Measurements from ENCODE around the gene POLR3H.
"Not testable (repeated sequence)": the region's sequence is repeated elsewhere in the genome, so short reads cannot be mapped to it uniquely, and the experiment has no call there.

POLR3H gene

GRCh38 chr22:41543854-41544670, at the start of gene POLR3H:
Gene POLR3H, minus strand, starts transcription at chr22:41544470. Its CDS starts 369 bp downstream, at chr22:41544101.
- DNase-seq: peak; percentile 99

GRCh38 chr22:41593336-41593960, 49.2 kb upstream of the POLR3H start:
- DNase-seq: not testable (repeated sequence)

GRCh38 chr22:41589391-41590241, 45.3 kb upstream of the POLR3H start, which contains the start of gene PMM1:
Gene PMM1, minus strand, starts transcription at chr22:41589840. Its CDS starts 35 bp downstream, at chr22:41589805.
- peak; percentile 100 for DNase-seq

- DNase-seq: no peak
These were observed 43.1 kb upstream of the POLR3H start for GRCh38 chr22:41587347-41587723.

- DNase-seq: no peak
These were observed 41.6 kb upstream of the POLR3H start for GRCh38 chr22:41585898-41586297.

- no peak for DNase-seq
These were observed 40.6 kb upstream of the POLR3H start for GRCh38 chr22:41584881-41585280.

GRCh38 chr22:41582694-41583093, 38.4 kb upstream of the POLR3H start:
- no peak for DNase-seq

GRCh38 chr22:41579997-41580355, 35.7 kb upstream of the POLR3H start:
- no peak for DNase-seq

- no peak for DNase-seq
These were observed 35.2 kb upstream of the POLR3H start for GRCh38 chr22:41579297-41579996.

- no peak for DNase-seq
These were observed 34.5 kb upstream of the POLR3H start for GRCh38 chr22:41578818-41579217.

- no peak for DNase-seq
These were observed 33.8 kb upstream of the POLR3H start for GRCh38 chr22:41578114-41578513.

- DNase-seq: peak; percentile 39
These were observed 32.6 kb upstream of the POLR3H start for GRCh38 chr22:41576877-41577276.

GRCh38 chr22:41575533-41575932, 31.3 kb upstream of the POLR3H start:
- no peak for DNase-seq

GRCh38 chr22:41574847-41575381, 30.6 kb upstream of the POLR3H start:
- DNase-seq: no peak

GRCh38 chr22:41573677-41574076, 29.4 kb upstream of the POLR3H start:
- DNase-seq: no peak

- not testable (repeated sequence) for DNase-seq
These were observed 28.0 kb upstream of the POLR3H start for GRCh38 chr22:41572305-41572704.

- DNase-seq: no peak
These were observed 27.5 kb upstream of the POLR3H start for GRCh38 chr22:41571786-41572185.

GRCh38 chr22:41570221-41570620, 26.0 kb upstream of the POLR3H start:
- DNase-seq: no peak

- DNase-seq: no peak
These were observed 24.5 kb upstream of the POLR3H start for GRCh38 chr22:41568811-41569210.

GRCh38 chr22:41567512-41567768, 23.2 kb upstream of the POLR3H start:
- DNase-seq: no peak

- peak; percentile 90 for DNase-seq
These were observed 21.3 kb upstream of the POLR3H start for GRCh38 chr22:41565403-41566054.

- peak; percentile 33 for DNase-seq
These were observed 20.3 kb upstream of the POLR3H start for GRCh38 chr22:41564563-41564962.

Data from EL (cell line).